Trophoblast cell (in vitro differentiated cells and primary cell): ENCODE data around the gene FCN1.

Experiments
- DNase-seq, 2 donors: peaks; one replicate each; pipeline ENCODE4 v3.0.0-alpha.2; 2016
- H2AFZ ChIP-seq: 2 replicates; pipeline ENCODE4 v1.6.1; 2013; ENCODE audit warnings: low read length, moderate library complexity, mild to moderate bottlenecking; ENCODE audit not compliant: insufficient read depth, poor library complexity
- H2AK5ac ChIP-seq: 2 replicates; pipeline ENCODE4 v1.6.1; 2013; ENCODE audit warnings: mild to moderate bottlenecking, low read length
- H2BK120ac ChIP-seq: 2 replicates; pipeline ENCODE4 v1.6.1; 2013; ENCODE audit warnings: low read length, mild to moderate bottlenecking, moderate library complexity; ENCODE audit not compliant: insufficient read depth, poor library complexity
- H2BK12ac ChIP-seq: 2 replicates; pipeline ENCODE4 v1.6.1; 2013; ENCODE audit warnings: mild to moderate bottlenecking, low read length, moderate library complexity
- H2BK5ac ChIP-seq: 2 replicates; pipeline ENCODE4 v1.6.1; 2013; ENCODE audit warnings: low read length, low read depth, moderate library complexity, mild to moderate bottlenecking; ENCODE audit not compliant: poor library complexity
- H3K14ac ChIP-seq: 2 replicates; pipeline ENCODE4 v1.6.1; 2013; ENCODE audit warnings: mild to moderate bottlenecking, low read length
- H3K18ac ChIP-seq: 2 replicates; pipeline ENCODE4 v1.6.1; 2013; ENCODE audit warnings: mild to moderate bottlenecking, low read length
- H3K23ac ChIP-seq: 2 replicates; pipeline ENCODE4 v1.6.1; 2013; ENCODE audit warnings: low read length
- H3K27ac ChIP-seq: 2 replicates; pipeline ENCODE4 v1.5.1; 2013; ENCODE audit warnings: low read depth, mild to moderate bottlenecking, inconsistent platforms, low read length, moderate library complexity
- H3K27me3 ChIP-seq: 2 replicates; pipeline ENCODE4 v1.6.1; 2013; ENCODE audit warnings: inconsistent platforms, mild to moderate bottlenecking, low read length, moderate library complexity; ENCODE audit not compliant: insufficient read depth
- H3K36me3 ChIP-seq, 2 experiments: 1 replicate in 1 of 2; 2 replicates in 1 of 2; pipeline ENCODE4 v1.6.1; 2013; ENCODE audit warnings: low read length in 2 of 2, mild to moderate bottlenecking in 2 of 2, moderate library complexity in 1 of 2; ENCODE audit not compliant: insufficient read depth in 2 of 2, control insufficient read depth in 1 of 2
- H3K4ac ChIP-seq: 2 replicates; pipeline ENCODE4 v1.6.1; 2013; ENCODE audit warnings: low read depth, mild to moderate bottlenecking, low read length, moderate library complexity
- H3K4me1 ChIP-seq, 2 experiments: 1 replicate in 1 of 2; 2 replicates in 1 of 2; pipeline ENCODE4 v1.6.1; 2013; ENCODE audit warnings: low read length in 2 of 2, mild to moderate bottlenecking in 2 of 2, moderate library complexity in 1 of 2; ENCODE audit not compliant: insufficient read depth in 2 of 2, control insufficient read depth in 1 of 2
- H3K4me2 ChIP-seq: 2 replicates; pipeline ENCODE4 v1.6.1; 2013; ENCODE audit warnings: inconsistent platforms, mild to moderate bottlenecking, low read length, moderate library complexity
- H3K4me3 ChIP-seq: 2 replicates; pipeline ENCODE4 v1.5.1; 2013; ENCODE audit warnings: mild to moderate bottlenecking, low read depth, low read length, inconsistent platforms
- H3K79me1 ChIP-seq: one replicate; pipeline ENCODE4 v1.6.1; 2013; ENCODE audit warnings: low read length
- H3K79me2 ChIP-seq: 2 replicates; pipeline ENCODE4 v1.6.1; 2013; ENCODE audit warnings: low read length, mild to moderate bottlenecking; ENCODE audit not compliant: control insufficient read depth, insufficient read depth, poor library complexity
- H3K9ac ChIP-seq: 2 replicates; pipeline ENCODE4 v1.6.1; 2013; ENCODE audit warnings: mild to moderate bottlenecking, low read length
- H3K9me3 ChIP-seq: 2 replicates; pipeline ENCODE4 v1.6.1; 2013; ENCODE audit warnings: low read depth, mild to moderate bottlenecking, control low read depth, inconsistent platforms, low read length; ENCODE audit not compliant: insufficient read depth
- H4K12ac ChIP-seq: 2 replicates; pipeline ENCODE4 v1.6.1; 2013; ENCODE audit warnings: low read depth, mild to moderate bottlenecking, low read length, moderate library complexity
- H4K8ac ChIP-seq: 2 replicates; pipeline ENCODE4 v1.6.1; 2013; ENCODE audit warnings: low read depth, mild to moderate bottlenecking, low read length, moderate library complexity
- H4K91ac ChIP-seq: one replicate; pipeline ENCODE4 v1.6.1; 2013; ENCODE audit warnings: low read depth, mild to moderate bottlenecking, low read length, moderate library complexity
- WGBS: extraction: QIAGEN DNeasy Blood & Tissue Kit; methylation state at CpG from one replicate; pipeline ENCODE4 v1.1.7; 2013; ENCODE audit warnings: missing lambda C conversion rate; ENCODE audit not compliant: insufficient read length, insufficient coverage; ENCODE audit errors: extremely low coverage; 5-methylcytosine and 5-hydroxymethylcytosine counted together

Gene FCN1

GRCh38 chr9:134955801-134956200 lies 38.1 kb upstream of the FCN1 start:
- Histone ChIP-seq H3K14ac (no peak overlapping the region), H3K79me1 (no peaks in the 10 kb centered on the region), H3K4me2 (no peak overlapping the region), H2BK12ac (no peak overlapping the region), H3K4me3 (no peak overlapping the region), H4K91ac (no peak overlapping the region), H3K4me1 (no peaks in the 10 kb centered on the region), H3K27ac (no peak overlapping the region), H4K12ac (no peak overlapping the region), H4K8ac (no peak overlapping the region), H3K36me3 (no peaks in the 10 kb centered on the region), H2AK5ac (no peak overlapping the region), H3K18ac (no peak overlapping the region), H3K9me3 (peaks cover 2% of the 10 kb centered on the region), H2BK5ac (no peak overlapping the region), H3K23ac (no peak overlapping the region), H3K9ac (no peak overlapping the region), H3K79me2 (no peaks in the 10 kb centered on the region), H2BK120ac (no peak overlapping the region), H3K27me3 (no peaks in the 10 kb centered on the region), H3K4ac (no peak overlapping the region), H2AFZ (no peak overlapping the region)
- WGBS: no CpG with 5 or more reads among the region's 7 CpGs
- DNase-seq: no peak

GRCh38 chr9:134955156-134955555 lies 37.4 kb upstream of the FCN1 start:
- no peaks in the 10 kb centered on the region for H3K79me2 ChIP-seq
- H3K9ac ChIP-seq: no peak overlapping the region
- H2AFZ ChIP-seq: no peak overlapping the region
- H3K27ac ChIP-seq: no peak overlapping the region
- H3K27me3 ChIP-seq: no peaks in the 10 kb centered on the region
- H2BK120ac ChIP-seq: no peak overlapping the region
- H3K14ac ChIP-seq: no peak overlapping the region
- no peaks in the 10 kb centered on the region for H3K79me1 ChIP-seq
- H3K18ac ChIP-seq: no peak overlapping the region
- no peaks in the 10 kb centered on the region for H3K4me1 ChIP-seq
- H3K4me2 ChIP-seq: no peak overlapping the region
- no peaks in the 10 kb centered on the region for H3K36me3 ChIP-seq
- no peak overlapping the region for H3K23ac ChIP-seq
- no peak overlapping the region for H2BK12ac ChIP-seq
- DNase-seq: no peak
- no CpG with 5 or more reads among the region's 1 CpG for WGBS
- no peak overlapping the region for H3K4me3 ChIP-seq
- no peak overlapping the region for H2AK5ac ChIP-seq
- peaks cover 4% of the 10 kb centered on the region for H3K9me3 ChIP-seq
- H3K4ac ChIP-seq: no peak overlapping the region
- no peak overlapping the region for H4K91ac ChIP-seq
- no peak overlapping the region for H4K12ac ChIP-seq
- no peak overlapping the region for H2BK5ac ChIP-seq
- no peak overlapping the region for H4K8ac ChIP-seq

GRCh38 chr9:134951994-134952393 lies 34.3 kb upstream of the FCN1 start:
- Histone ChIP-seq H3K4me1 (no peaks in the 10 kb centered on the region), H2BK5ac (no peak overlapping the region), H3K9ac (no peak overlapping the region), H3K18ac (no peak overlapping the region), H4K12ac (no peak overlapping the region), H2BK12ac (no peak overlapping the region), H2AK5ac (no peak overlapping the region), H4K8ac (no peak overlapping the region), H3K79me2 (no peaks in the 10 kb centered on the region), H3K4me3 (no peak overlapping the region), H2AFZ (no peak overlapping the region), H4K91ac (no peak overlapping the region), H3K4me2 (no peak overlapping the region), H3K14ac (no peak overlapping the region), H3K23ac (no peak overlapping the region), H2BK120ac (no peak overlapping the region), H3K79me1 (no peaks in the 10 kb centered on the region), H3K9me3 (peaks cover 2% of the 10 kb centered on the region), H3K4ac (no peak overlapping the region), H3K27me3 (no peaks in the 10 kb centered on the region), H3K36me3 (no peaks in the 10 kb centered on the region), H3K27ac (no peak overlapping the region)
- DNase-seq: no peak
- no CpG with 5 or more reads among the region's 1 CpG for WGBS

GRCh38 chr9:134951461-134951860 lies 33.7 kb upstream of the FCN1 start:
- Histone ChIP-seq H2AK5ac (no peak overlapping the region), H3K36me3 (no peaks in the 10 kb centered on the region), H3K18ac (no peak overlapping the region), H2AFZ (no peak overlapping the region), H2BK5ac (no peak overlapping the region), H3K4ac (no peak overlapping the region), H3K23ac (no peak overlapping the region), H3K9ac (no peak overlapping the region), H3K9me3 (peaks cover 2% of the 10 kb centered on the region), H3K4me1 (no peaks in the 10 kb centered on the region), H3K4me2 (no peak overlapping the region), H4K91ac (no peak overlapping the region), H2BK12ac (no peak overlapping the region), H4K12ac (no peak overlapping the region), H3K14ac (no peak overlapping the region), H3K4me3 (no peak overlapping the region), H3K79me1 (no peaks in the 10 kb centered on the region), H3K27ac (no peak overlapping the region), H3K27me3 (no peaks in the 10 kb centered on the region), H2BK120ac (no peak overlapping the region), H3K79me2 (no peaks in the 10 kb centered on the region), H4K8ac (no peak overlapping the region)
- DNase-seq: no peak
- no CpG with 5 or more reads among the region's 11 CpGs for WGBS
